Naive thymus-derived CD8-positive, alpha-beta T cell (primary cell): ENCODE results near the gene PLA2G1B. TPM values are rescaled to one million over a fixed set of nuclear protein-coding genes. Genes with fewer than 3 reads are reported as not detected.
"Not testable (repeated sequence)": the region's sequence is repeated elsewhere in the genome, so short reads cannot be mapped to it uniquely, and the experiment has no call there.

ENCODE experiments used
- ATAC-seq, 2 donors: fragments of 150-1000 bp; cut with Tn5 transposase in 1 of 2; sonication (Bioruptor Pico), chemical (Tn5 transposase) in 1 of 2; 1 replicate in 1 of 2; 2 replicates in 1 of 2; pipeline ENCODE4 v1.10.0; 2021; ENCODE audit warnings: mild to moderate bottlenecking in 2 of 2, moderate library complexity in 2 of 2
- POLR2A ChIA-PET: fragments of 350-600 bp; sonication (Branson Sonifier 250); formaldehyde crosslinking; loops from one replicate; lab custom pipeline; 2021; ENCODE audit warnings: antibody characterized with exemption; lab: Charles Lee
- DNase-seq, 10 donors: peaks; one replicate each; pipeline versions ENCODE4 v3.0.0 to v3.0.0-alpha.2; 2020 to 2022
- H3K27ac Mint-ChIP-seq, 10 donors: one replicate each; pipeline ENCODE4 v1.8.0; 2020 to 2022; ENCODE audit warnings: mild to moderate bottlenecking in 10 of 10, mixed read lengths in 10 of 10, moderate library complexity in 4 of 10, inconsistent platforms in 1 of 10
- H3K27me3 Mint-ChIP-seq, 5 donors: one replicate each; pipeline ENCODE4 v1.8.0; 2021 to 2022; ENCODE audit warnings: mixed read lengths in 5 of 5
- H3K36me3 Mint-ChIP-seq, 3 donors: one replicate each; pipeline ENCODE4 v1.8.0; 2020 to 2022; ENCODE audit warnings: mixed read lengths in 3 of 3, mild to moderate bottlenecking in 2 of 3, inconsistent platforms in 1 of 3
- H3K4me1 Mint-ChIP-seq, 4 donors: one replicate each; pipeline ENCODE4 v1.8.0; 2021 to 2022; ENCODE audit warnings: mixed read lengths in 4 of 4
- H3K4me3 Mint-ChIP-seq, 10 donors: one replicate each; pipeline ENCODE4 v1.8.0; 2020 to 2022; ENCODE audit warnings: mild to moderate bottlenecking in 10 of 10, mixed read lengths in 10 of 10, moderate library complexity in 6 of 10, inconsistent platforms in 1 of 10
- H3K9me3 Mint-ChIP-seq, 9 donors: one replicate each; pipeline ENCODE4 v1.8.0; 2020 to 2022; ENCODE audit warnings: mixed read lengths in 9 of 9, mild to moderate bottlenecking in 3 of 9, inconsistent platforms in 1 of 9, moderate library complexity in 1 of 9
- polyA plus RNA-seq, 3 donors: library from polyadenylated mRNA; unstranded; fragments of 300-500 nt; fragmentation: Illumina TruSeq; gene quantifications; one replicate each; pipeline ENCODE4 v1.2.3, GENCODE V29; 2021
- total RNA-seq, 8 experiments: library from RNA in 2 of 8; stranded (reverse) in 2 of 8; gene quantifications; one replicate each; pipeline ENCODE4 v1.2.3 and lab custom pipeline; 2021 to 2026

Gene PLA2G1B
- total and polyA plus RNA-seq, 5 experiments from 2014 or later, result 0.40 to 0.77 (median 0.75) TPM; not detected in 2

DNA sequence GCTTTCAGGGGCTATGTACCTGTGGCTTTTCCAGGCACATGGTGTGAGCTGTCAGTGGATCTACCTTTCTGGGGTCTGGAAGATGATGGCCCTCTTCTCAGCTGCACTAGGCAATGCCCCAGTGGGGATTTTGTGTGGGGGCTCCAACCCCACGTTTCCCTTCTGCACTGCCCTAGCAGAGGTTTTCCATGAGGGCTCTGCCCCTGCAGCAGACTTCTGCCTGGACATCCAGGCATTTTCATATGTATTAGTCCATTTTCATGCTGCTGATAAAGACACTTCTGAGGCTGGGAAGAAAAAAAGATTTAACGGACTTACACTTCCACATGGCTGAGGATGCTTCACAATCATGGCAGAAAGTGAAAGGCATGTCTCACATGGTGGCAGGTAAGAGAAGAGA, 8.8 kb upstream of the PLA2G1B start:
- not testable (repeated sequence) for ATAC-seq, H3K27ac Mint-ChIP-seq, H3K4me1 Mint-ChIP-seq, DNase-seq, H3K4me3 Mint-ChIP-seq, H3K27me3 Mint-ChIP-seq
- POLR2A ChIA-PET, result interaction anchor here (0.6 kb wide), 1 partner anchor 16 kb away, joined by 3 read pairs; no protein-coding TSS in a partner anchor
- Mint-ChIP-seq H3K9me3 (peaks cover 7 to 32% (median 18%) of the 10 kb centered on the region in 9 donors), H3K36me3 (peaks cover 2 to 14% (median 8%) of the 10 kb centered on the region in 3 donors)

DNA sequence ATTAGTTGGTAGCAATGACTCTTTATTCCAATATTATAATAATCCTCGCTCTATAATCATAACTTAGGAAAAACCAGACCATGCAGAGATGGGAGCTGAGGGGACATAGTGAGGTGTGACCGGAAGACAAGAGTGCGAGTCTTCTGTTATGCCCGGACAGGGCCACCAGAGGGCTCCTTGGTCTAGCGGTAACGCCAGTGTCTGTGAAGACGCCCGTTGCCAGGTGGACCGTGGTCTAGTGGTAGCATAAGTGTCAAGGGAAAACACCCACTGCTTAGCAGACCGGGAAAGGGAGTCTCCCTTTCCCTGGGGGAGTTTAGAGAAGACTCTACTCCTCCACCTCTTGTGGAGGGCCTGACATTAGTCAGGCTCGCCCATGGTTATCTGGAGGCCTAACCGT, 7.9 kb upstream of the PLA2G1B start:
- H3K9me3 Mint-ChIP-seq, result peaks cover 7 to 32% (median 18%) of the 10 kb centered on the region in 9 donors
- peak in 1 of 10 donors; percentile 9 for DNase-seq
- POLR2A ChIA-PET, H3K4me3 Mint-ChIP-seq, H3K4me1 Mint-ChIP-seq, ATAC-seq, H3K27ac Mint-ChIP-seq, H3K27me3 Mint-ChIP-seq: not testable (repeated sequence)
- H3K36me3 Mint-ChIP-seq, result peaks cover 2 to 14% (median 8%) of the 10 kb centered on the region in 3 donors

- DNase-seq (no peak), ATAC-seq (no peak)
- no peak overlapping the region for H3K4me3 Mint-ChIP-seq
- POLR2A ChIA-PET, result no interaction called here
- H3K9me3 Mint-ChIP-seq, result peaks cover 1 to 18% (median 9%) of the 10 kb centered on the region in 9 donors
- peaks cover 0 to 6% (median 4%) of the 10 kb centered on the region in 5 donors for H3K27me3 Mint-ChIP-seq
- peaks cover 0 to 5% (median 0%) of the 10 kb centered on the region in 4 donors for H3K4me1 Mint-ChIP-seq
- no peak overlapping the region for H3K27ac Mint-ChIP-seq
- H3K36me3 Mint-ChIP-seq, result peaks cover 2 to 4% (median 3%) of the 10 kb centered on the region in 3 donors
Observed at GRCh38 chr12:120332523-120332922, 4.9 kb upstream of the PLA2G1B start.

DNA sequence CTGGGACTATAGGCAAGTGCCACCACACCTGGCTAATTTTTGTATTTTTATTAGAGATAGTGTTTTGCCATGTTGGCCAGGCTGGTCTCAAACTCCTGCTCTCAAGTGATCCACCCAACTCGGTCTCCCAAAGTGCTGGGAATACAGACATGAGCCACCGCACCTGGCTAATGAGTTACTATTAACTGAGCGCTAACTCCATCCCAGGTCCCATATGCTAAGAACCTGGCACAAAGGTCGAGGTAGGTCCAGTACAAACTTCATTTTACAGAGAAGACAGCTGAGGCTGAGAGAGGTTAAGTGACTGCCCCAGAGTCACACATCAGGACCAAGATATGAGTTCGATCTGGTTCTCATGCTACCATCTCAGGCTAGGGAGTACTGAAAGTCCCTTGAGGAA, 4.5 kb upstream of the PLA2G1B start:
- Mint-ChIP-seq H3K27me3 (peaks cover 0 to 6% (median 4%) of the 10 kb centered on the region in 5 donors), H3K36me3 (peaks cover 0 to 2% (median 0%) of the 10 kb centered on the region in 3 donors), H3K27ac (no peak overlapping the region), H3K4me3 (no peak overlapping the region), H3K9me3 (peaks cover 0 to 13% (median 5%) of the 10 kb centered on the region in 9 donors), H3K4me1 (peaks cover 0 to 5% (median 0%) of the 10 kb centered on the region in 4 donors)
- DNase-seq (no peak), ATAC-seq (no peak)
- POLR2A ChIA-PET, result no interaction called here

GRCh38 chr12:120331390-120331789, 3.8 kb upstream of the PLA2G1B start:
- H3K4me1 Mint-ChIP-seq, result peaks cover 0 to 5% (median under 1%) of the 10 kb centered on the region in 4 donors
- H3K36me3 Mint-ChIP-seq, result peaks cover 0 to 2% (median 0%) of the 10 kb centered on the region in 3 donors
- H3K27ac Mint-ChIP-seq, result no peak overlapping the region
- peaks cover 0 to 6% (median 4%) of the 10 kb centered on the region in 5 donors for H3K27me3 Mint-ChIP-seq
- H3K4me3 Mint-ChIP-seq, result no peak overlapping the region
- H3K9me3 Mint-ChIP-seq, result peaks cover 0 to 7% (median 0%) of the 10 kb centered on the region in 9 donors
- ATAC-seq, result no peak
- POLR2A ChIA-PET, result no interaction called here
- DNase-seq, result no peak

- H3K4me1 Mint-ChIP-seq, result peaks cover 5 to 12% (median 7%) of the 10 kb centered on the region in 4 donors
- peaks cover 0 to 6% (median 0%) of the 10 kb centered on the region in 5 donors for H3K27me3 Mint-ChIP-seq
- no peaks in the 10 kb centered on the region for H3K36me3 Mint-ChIP-seq
- H3K4me3 Mint-ChIP-seq, result no peak overlapping the region
- POLR2A ChIA-PET, result no interaction called here
- no peak overlapping the region for H3K27ac Mint-ChIP-seq
- no peaks in the 10 kb centered on the region for H3K9me3 Mint-ChIP-seq
- DNase-seq (no peak), ATAC-seq (no peak)
Observed at GRCh38 chr12:120328228-120328627, 649 bp upstream of the PLA2G1B start.

GRCh38 chr12:120324841-120325417, 2.6 kb downstream of the PLA2G1B start:
- Mint-ChIP-seq H3K27me3 (no peaks in the 10 kb centered on the region), H3K36me3 (no peaks in the 10 kb centered on the region), H3K4me3 (peak overlapping the region in 7 of 10 donors; percentile 13 to 97 (median 92)), H3K4me1 (peaks cover 5 to 12% (median 7%) of the 10 kb centered on the region in 4 donors), H3K27ac (peak overlapping the region in 2 of 10 donors; percentile 86 to 92), H3K9me3 (no peaks in the 10 kb centered on the region)
- DNase-seq (no peak), ATAC-seq (peak in 1 of 2 donors; percentile 9)
- POLR2A ChIA-PET, result interaction anchor here (0.7 to 2.9 kb wide), 4 partner anchors 27 to 87 kb away, joined by 3 to 12 read pairs (median 3); partner anchors contain the start of genes RNU4-1 and RNU4-2

GRCh38 chr12:120323772-120324171, 3.8 kb downstream of the PLA2G1B start:
- H3K27ac Mint-ChIP-seq, result no peak overlapping the region
- DNase-seq, result no peak
- no peaks in the 10 kb centered on the region for H3K9me3 Mint-ChIP-seq
- no peak overlapping the region for H3K4me3 Mint-ChIP-seq
- ATAC-seq, result no peak
- peaks cover 5 to 12% (median 7%) of the 10 kb centered on the region in 4 donors for H3K4me1 Mint-ChIP-seq
- H3K27me3 Mint-ChIP-seq, result no peaks in the 10 kb centered on the region
- POLR2A ChIA-PET, result interaction anchor here (2.9 kb wide), 1 partner anchor 32 kb away, joined by 12 read pairs; the partner anchor contains the start of genes RNU4-1 and RNU4-2
- H3K36me3 Mint-ChIP-seq, result no peaks in the 10 kb centered on the region

GRCh38 chr12:120321382-120322202, 6.0 kb downstream of the PLA2G1B start:
- ATAC-seq (no peak), DNase-seq (no peak)
- H3K27ac Mint-ChIP-seq, result no peak overlapping the region
- POLR2A ChIA-PET, result interaction anchor here (0.6 to 2.8 kb wide), 3 partner anchors 10 to 30 kb away, joined by 3 to 8 read pairs (median 3); partner anchors contain the start of genes RNU4-1 and RNU4-2
- H3K27me3 Mint-ChIP-seq, result no peaks in the 10 kb centered on the region
- H3K4me3 Mint-ChIP-seq, result no peak overlapping the region
- H3K9me3 Mint-ChIP-seq, result peaks cover 0 to 3% (median 0%) of the 10 kb centered on the region in 9 donors
- H3K36me3 Mint-ChIP-seq, result no peaks in the 10 kb centered on the region
- H3K4me1 Mint-ChIP-seq, result peaks cover 9 to 24% (median 19%) of the 10 kb centered on the region in 4 donors

DNA sequence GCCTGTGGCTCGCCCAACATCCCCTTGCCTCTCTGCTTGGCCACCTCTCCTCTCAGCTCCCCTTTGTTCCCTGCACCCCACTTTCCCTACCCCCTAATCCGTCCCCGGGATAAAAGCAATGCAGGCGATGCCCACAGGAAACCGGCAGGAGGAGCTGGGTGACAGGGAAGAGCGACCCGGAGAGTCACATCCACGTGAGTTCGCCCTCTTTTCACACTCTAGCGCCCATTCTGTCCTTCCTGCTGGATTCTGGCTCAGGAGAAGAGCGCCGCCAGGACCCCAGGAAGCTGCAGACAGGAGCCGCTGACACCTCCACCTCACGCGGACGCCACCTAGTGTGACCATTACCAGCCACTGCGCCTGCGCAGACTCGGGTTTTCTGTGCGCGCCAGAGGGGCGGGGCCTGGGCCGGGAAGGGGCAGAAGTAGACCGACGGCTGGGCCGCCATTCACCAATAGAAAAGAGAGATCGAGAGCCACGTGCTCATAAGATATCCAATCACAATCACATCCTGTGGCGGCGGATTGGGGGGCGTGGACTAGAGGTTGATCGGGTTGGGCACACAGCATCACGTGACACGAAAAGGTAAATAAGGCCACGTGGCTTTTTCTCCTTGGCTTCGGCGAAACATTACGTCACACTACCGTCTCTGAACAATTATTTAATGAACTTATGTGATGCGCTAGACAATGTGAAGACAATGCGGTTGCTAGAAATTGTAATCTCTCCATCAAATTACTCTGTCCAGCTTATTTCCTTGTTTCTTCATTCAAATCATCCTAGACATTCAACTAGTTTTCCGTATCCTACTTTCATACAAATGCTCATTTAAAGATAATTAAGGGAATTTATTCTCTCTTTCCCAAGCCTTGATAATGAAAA, 10.1 kb downstream of the PLA2G1B start:
- no peaks in the 10 kb centered on the region for H3K27me3 Mint-ChIP-seq
- H3K27ac Mint-ChIP-seq, result peak overlapping the region; percentile 90 to 98 (median 97)
- DNase-seq (peak; percentile 99 to 100 (median 100)), ATAC-seq (peak; percentile 99)
- H3K9me3 Mint-ChIP-seq, result peaks cover 0 to 3% (median 0%) of the 10 kb centered on the region in 9 donors
- H3K4me1 Mint-ChIP-seq, result peaks cover 5 to 15% (median 13%) of the 10 kb centered on the region in 4 donors
- H3K36me3 Mint-ChIP-seq, result no peaks in the 10 kb centered on the region
- peak overlapping the region; percentile 86 to 95 (median 92) for H3K4me3 Mint-ChIP-seq
- POLR2A ChIA-PET, result interaction anchor here (0.6 to 3.6 kb wide), 12 partner anchors 9 to 1464 kb away, joined by 3 to 46 read pairs (median 4); partner anchors contain the start of genes PXN, RNU4-1, RNU4-2 and RPLP0

GRCh38 chr12:120316798-120317223, 10.8 kb downstream of the PLA2G1B start:
- DNase-seq (no peak), ATAC-seq (no peak)
- Mint-ChIP-seq H3K9me3 (peaks cover 0 to 3% (median 0%) of the 10 kb centered on the region in 9 donors), H3K27ac (peak overlapping the region; percentile 90 to 98 (median 97)), H3K4me1 (peaks cover 5 to 15% (median 13%) of the 10 kb centered on the region in 4 donors), H3K27me3 (no peaks in the 10 kb centered on the region), H3K36me3 (no peaks in the 10 kb centered on the region), H3K4me3 (peak overlapping the region; percentile 86 to 95 (median 92))
- POLR2A ChIA-PET, result interaction anchor here (0.7 to 3.6 kb wide), 9 partner anchors 9 to 116 kb away, joined by 3 to 46 read pairs (median 4); partner anchors contain the start of genes PXN, RNU4-1, RNU4-2 and RPLP0
